ENCODE data around the gene MCEMP1. TPM values are rescaled to one million over a fixed set of nuclear protein-coding genes. Genes with fewer than 3 reads are reported as not detected.

The MCEMP1 gene
- total RNA-seq, 1 donor from 2014 or later: not detected

- no peaks in the 10 kb centered on the region for H3K36me3 Mint-ChIP-seq (ENCODE audit: unreplicated experiment)
- H3K4me3 Mint-ChIP-seq (ENCODE audit: unreplicated experiment): no peak overlapping the region
- no peak for DNase-seq (ENCODE audit: extremely low spot score, unreplicated experiment)
- peaks cover 6% of the 10 kb centered on the region for H3K4me1 Mint-ChIP-seq (ENCODE audit: unreplicated experiment)
- no peak overlapping the region for H3K27ac Mint-ChIP-seq (ENCODE audit: unreplicated experiment)
- peaks cover 30% of the 10 kb centered on the region for H3K27me3 Mint-ChIP-seq (ENCODE audit: unreplicated experiment)
- TF ChIP-seq CTCF (IDR thresholded peaks at IDR 0.05): no peak
- no peaks in the 10 kb centered on the region for H3K9me3 Mint-ChIP-seq (ENCODE audit: unreplicated experiment)
Measured at GRCh38 chr19:7672522-7672921, 4.4 kb upstream of the MCEMP1 start.

GRCh38 chr19:7674010-7675005 lies 2.6 kb upstream of the MCEMP1 start:
- DNase-seq (ENCODE audit: extremely low spot score, unreplicated experiment): no peak
- TF ChIP-seq CTCF (IDR thresholded peaks at IDR 0.05): no peak
- no peak overlapping the region for H3K4me3 Mint-ChIP-seq (ENCODE audit: unreplicated experiment)
- H3K27ac Mint-ChIP-seq (ENCODE audit: unreplicated experiment): no peak overlapping the region
- H3K4me1 Mint-ChIP-seq (ENCODE audit: unreplicated experiment): peaks cover 6% of the 10 kb centered on the region
- peaks cover 31% of the 10 kb centered on the region for H3K27me3 Mint-ChIP-seq (ENCODE audit: unreplicated experiment)
- H3K36me3 Mint-ChIP-seq (ENCODE audit: unreplicated experiment): no peaks in the 10 kb centered on the region
- no peaks in the 10 kb centered on the region for H3K9me3 Mint-ChIP-seq (ENCODE audit: unreplicated experiment)

- Mint-ChIP-seq H3K4me3 (ENCODE audit: unreplicated experiment) (no peak overlapping the region), H3K4me1 (ENCODE audit: unreplicated experiment) (peaks cover 2% of the 10 kb centered on the region), H3K27ac (ENCODE audit: unreplicated experiment) (no peak overlapping the region), H3K9me3 (ENCODE audit: unreplicated experiment) (no peaks in the 10 kb centered on the region), H3K36me3 (ENCODE audit: unreplicated experiment) (no peaks in the 10 kb centered on the region), H3K27me3 (ENCODE audit: unreplicated experiment) (peaks cover 20% of the 10 kb centered on the region)
- TF ChIP-seq CTCF (IDR thresholded peaks at IDR 0.05): no peak
- no peak for DNase-seq (ENCODE audit: extremely low spot score, unreplicated experiment)
Measured at GRCh38 chr19:7676376-7676775, 514 bp upstream of the MCEMP1 start.

GRCh38 chr19:7677669-7678311 lies 900 bp downstream of the MCEMP1 start:
- Mint-ChIP-seq H3K4me3 (ENCODE audit: unreplicated experiment) (no peak overlapping the region), H3K4me1 (ENCODE audit: unreplicated experiment) (peaks cover 6% of the 10 kb centered on the region), H3K27me3 (ENCODE audit: unreplicated experiment) (peaks cover 15% of the 10 kb centered on the region), H3K9me3 (ENCODE audit: unreplicated experiment) (no peaks in the 10 kb centered on the region), H3K36me3 (ENCODE audit: unreplicated experiment) (peaks cover 4% of the 10 kb centered on the region), H3K27ac (ENCODE audit: unreplicated experiment) (no peak overlapping the region)
- DNase-seq (ENCODE audit: extremely low spot score, unreplicated experiment): no peak
- TF ChIP-seq CTCF (IDR thresholded peaks at IDR 0.05): no peak
